Measurements from ENCODE around the gene SS18L1. TPM values are rescaled to one million over a fixed set of nuclear protein-coding genes. Genes with fewer than 3 reads are reported as not detected.

The SS18L1 gene
- total RNA-seq, 6 experiments from 2014 or later, result 14.1 to 26.5 (median 23.7) TPM

- DNase-seq, result peak in 2 of 3 donors; percentile 30 to 58
- intact Hi-C loops (cut with DNase I), result no loop called here
Observed at GRCh38 chr20:62176866-62177265, 33.3 kb downstream of the SS18L1 start.

DNA sequence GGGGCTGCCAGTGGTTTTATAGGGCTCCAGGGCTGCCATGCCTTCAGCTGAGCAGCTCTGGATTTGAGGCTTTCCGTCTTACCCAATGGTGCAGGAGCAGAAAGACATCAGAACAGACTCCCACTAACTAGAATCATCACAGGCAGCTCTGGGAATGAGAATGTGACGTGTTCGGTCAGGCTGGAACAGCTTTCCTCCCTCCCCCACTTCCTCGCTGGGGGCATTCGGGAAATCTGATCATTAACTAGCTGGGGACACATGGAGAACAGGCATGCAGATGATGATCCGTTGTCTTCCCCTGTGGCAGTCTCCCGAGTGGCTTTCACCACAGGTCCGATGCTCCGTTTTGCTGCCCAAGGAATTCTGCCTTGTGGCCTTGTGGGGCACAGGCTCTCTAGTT lies 33.7 kb downstream of the SS18L1 start:
- WGBS (ENCODE audit: insufficient coverage, low coverage, low lambda C conversion rate, missing lambda C conversion rate), result 21% methylated on average over 2 of the region's 9 CpGs
- peaks cover 0 to 23% (median 2%) of the 10 kb centered on the region in 4 donors for H3K36me3 ChIP-seq
- no peak overlapping the region for H3K4me3 ChIP-seq
- ATAC-seq (peak; percentile 41 to 60 (median 52)), DNase-seq (peak; percentile 69 to 81 (median 75))
- intact Hi-C loops (cut with DNase I), result no loop called here
- peaks cover 0 to 36% (median 2%) of the 10 kb centered on the region in 4 donors for H3K4me1 ChIP-seq
- TF ChIP-seq, protein P1, sequence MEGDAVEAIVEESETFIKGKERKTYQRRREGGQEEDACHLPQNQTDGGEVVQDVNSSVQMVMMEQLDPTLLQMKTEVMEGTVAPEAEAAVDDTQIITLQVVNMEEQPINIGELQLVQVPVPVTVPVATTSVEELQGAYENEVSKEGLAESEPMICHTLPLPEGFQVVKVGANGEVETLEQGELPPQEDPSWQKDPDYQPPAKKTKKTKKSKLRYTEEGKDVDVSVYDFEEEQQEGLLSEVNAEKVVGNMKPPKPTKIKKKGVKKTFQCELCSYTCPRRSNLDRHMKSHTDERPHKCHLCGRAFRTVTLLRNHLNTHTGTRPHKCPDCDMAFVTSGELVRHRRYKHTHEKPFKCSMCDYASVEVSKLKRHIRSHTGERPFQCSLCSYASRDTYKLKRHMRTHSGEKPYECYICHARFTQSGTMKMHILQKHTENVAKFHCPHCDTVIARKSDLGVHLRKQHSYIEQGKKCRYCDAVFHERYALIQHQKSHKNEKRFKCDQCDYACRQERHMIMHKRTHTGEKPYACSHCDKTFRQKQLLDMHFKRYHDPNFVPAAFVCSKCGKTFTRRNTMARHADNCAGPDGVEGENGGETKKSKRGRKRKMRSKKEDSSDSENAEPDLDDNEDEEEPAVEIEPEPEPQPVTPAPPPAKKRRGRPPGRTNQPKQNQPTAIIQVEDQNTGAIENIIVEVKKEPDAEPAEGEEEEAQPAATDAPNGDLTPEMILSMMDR (IDR thresholded peaks at IDR 0.05), result no peak
- TF ChIP-seq POLR2A (IDR thresholded peaks at IDR 0.05), result peak; percentile 87
- H3K27ac ChIP-seq, result peak overlapping the region; percentile 95 to 99 (median 97)
- H3K9me3 ChIP-seq, result no peaks in the 10 kb centered on the region
- no peaks in the 10 kb centered on the region for H3K27me3 ChIP-seq

More at GRCh38 chr20:62176866-62177265, 33.3 kb downstream of the SS18L1 start:
- TF ChIP-seq POLR2A (IDR thresholded peaks at IDR 0.05), result no peak
- TF ChIP-seq, protein P1 (IDR thresholded peaks at IDR 0.05), result no peak
- no peak for ATAC-seq
- H3K9me3 ChIP-seq, result no peaks in the 10 kb centered on the region
- no peak overlapping the region for H3K4me3 ChIP-seq
- H3K27me3 ChIP-seq, result no peaks in the 10 kb centered on the region
- peaks cover 0 to 34% (median 2%) of the 10 kb centered on the region in 4 donors for H3K4me1 ChIP-seq
- H3K36me3 ChIP-seq, result peaks cover 0 to 25% (median 2%) of the 10 kb centered on the region in 4 donors
- H3K27ac ChIP-seq, result peak overlapping the region; percentile 95 to 99 (median 97)
- 49% methylated on average over 8 of the region's 15 CpGs for WGBS (ENCODE audit: insufficient coverage, low coverage, low lambda C conversion rate, missing lambda C conversion rate)

DNA sequence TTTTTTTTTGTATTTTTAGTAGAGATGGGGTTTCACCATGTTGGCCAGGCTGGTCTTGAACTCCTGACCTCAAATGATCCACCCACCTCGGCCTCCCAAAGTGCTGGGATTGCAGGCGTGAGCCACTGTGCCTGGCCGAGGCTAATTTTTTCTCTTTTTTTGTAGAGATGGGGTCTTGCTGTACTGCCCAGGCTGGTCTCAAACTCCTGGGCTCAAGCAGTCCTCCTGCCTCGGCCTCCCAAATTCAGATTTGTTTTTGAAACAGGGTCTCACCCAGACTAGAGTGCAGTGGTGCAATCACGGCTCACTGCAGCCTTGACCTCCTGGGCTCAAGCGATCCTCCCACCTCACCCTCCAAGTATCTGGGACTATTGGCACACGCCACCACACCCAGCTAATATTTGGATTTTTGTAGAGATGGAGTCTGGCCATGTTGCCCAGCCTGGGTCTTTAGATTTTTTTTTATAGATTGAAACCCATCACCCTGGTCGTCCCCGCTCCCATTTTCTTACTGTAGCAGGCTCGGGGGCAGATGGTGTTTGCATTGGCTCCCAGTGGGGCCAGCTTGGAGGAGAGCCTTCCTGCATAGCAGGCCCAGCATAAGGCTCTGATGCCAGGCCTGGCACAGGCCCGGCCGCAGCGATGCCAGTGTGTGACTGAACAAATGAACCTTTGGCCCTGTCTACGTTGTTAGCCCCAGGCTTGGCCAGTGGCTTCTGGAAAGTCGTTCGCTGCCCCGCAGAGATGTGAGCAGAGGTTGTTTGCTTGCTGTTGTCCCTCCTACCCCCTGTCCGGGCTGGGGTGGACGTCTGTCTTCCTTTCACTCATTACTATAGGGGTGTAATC lies 35.0 kb downstream of the SS18L1 start:
- peak; percentile 88 for TF ChIP-seq POLR2A (IDR thresholded peaks at IDR 0.05)
- TF ChIP-seq, protein P1 (IDR thresholded peaks at IDR 0.05), result no peak
- Histone ChIP-seq H3K4me1 (peaks cover 0 to 37% (median 3%) of the 10 kb centered on the region in 4 donors), H3K36me3 (peaks cover 0 to 17% (median 2%) of the 10 kb centered on the region in 4 donors), H3K9me3 (no peaks in the 10 kb centered on the region), H3K4me3 (peak overlapping the region in 2 of 3 donors; percentile 28 to 35), H3K27ac (peak overlapping the region; percentile 95 to 99 (median 97)), H3K27me3 (no peaks in the 10 kb centered on the region)
- DNase-seq, result peak; percentile 87 to 97 (median 96)
- WGBS (ENCODE audit: insufficient coverage, low coverage, low lambda C conversion rate, missing lambda C conversion rate), result 33% methylated on average over 12 of the region's 19 CpGs
- intact Hi-C loops (cut with DNase I), result no loop called here
- ATAC-seq, result peak; percentile 70 to 84 (median 78)

DNA sequence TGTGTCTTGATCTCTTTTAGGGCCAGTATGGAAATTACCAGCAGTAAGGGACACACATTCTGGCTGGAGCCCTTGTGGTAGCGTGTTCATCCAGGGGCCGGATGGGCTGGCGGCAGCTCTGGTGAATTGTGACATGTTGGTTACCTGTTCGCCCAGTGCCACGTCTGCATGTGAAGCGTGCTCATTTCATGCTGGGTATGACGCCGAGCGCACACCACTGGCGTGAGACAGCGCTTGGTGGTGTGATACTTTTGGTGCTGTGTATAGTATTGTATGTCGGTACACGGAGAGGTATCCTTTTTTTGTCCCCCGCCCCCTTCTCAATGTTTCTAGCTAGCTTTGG lies 35.6 kb downstream of the SS18L1 start:
- no peak for DNase-seq
- H3K27ac ChIP-seq, result peak overlapping the region; percentile 95 to 99 (median 97)
- H3K4me3 ChIP-seq, result peak overlapping the region in 2 of 3 donors; percentile 28 to 35
- H3K27me3 ChIP-seq, result no peaks in the 10 kb centered on the region
- 28% methylated on average over 13 of the region's 14 CpGs for WGBS (ENCODE audit: insufficient coverage, low coverage, low lambda C conversion rate, missing lambda C conversion rate)
- intact Hi-C loops (cut with DNase I), result no loop called here
- TF ChIP-seq, protein P1 (IDR thresholded peaks at IDR 0.05), result no peak
- peak; percentile 49 for TF ChIP-seq POLR2A (IDR thresholded peaks at IDR 0.05)
- H3K9me3 ChIP-seq, result no peaks in the 10 kb centered on the region
- peaks cover 0 to 14% (median 2%) of the 10 kb centered on the region in 4 donors for H3K36me3 ChIP-seq
- peak; percentile 19 to 36 (median 30) for ATAC-seq
- H3K4me1 ChIP-seq, result peaks cover 0 to 43% (median 6%) of the 10 kb centered on the region in 4 donors

Measured in right lobe of liver (tissue), 6 donors.